GM12872 (cell line): ENCODE measurements around the gene CCNK.

ENCODE experiments used
- TF ChIP-seq, protein P1 (sequence below): IDR thresholded peaks from 3 replicates; pipeline ENCODE4 v1.5.1; 2011; ENCODE audit warnings: low read depth, mild to moderate bottlenecking, low read length, moderate library complexity; ENCODE audit not compliant: insufficient read depth

The CCNK gene

DNA sequence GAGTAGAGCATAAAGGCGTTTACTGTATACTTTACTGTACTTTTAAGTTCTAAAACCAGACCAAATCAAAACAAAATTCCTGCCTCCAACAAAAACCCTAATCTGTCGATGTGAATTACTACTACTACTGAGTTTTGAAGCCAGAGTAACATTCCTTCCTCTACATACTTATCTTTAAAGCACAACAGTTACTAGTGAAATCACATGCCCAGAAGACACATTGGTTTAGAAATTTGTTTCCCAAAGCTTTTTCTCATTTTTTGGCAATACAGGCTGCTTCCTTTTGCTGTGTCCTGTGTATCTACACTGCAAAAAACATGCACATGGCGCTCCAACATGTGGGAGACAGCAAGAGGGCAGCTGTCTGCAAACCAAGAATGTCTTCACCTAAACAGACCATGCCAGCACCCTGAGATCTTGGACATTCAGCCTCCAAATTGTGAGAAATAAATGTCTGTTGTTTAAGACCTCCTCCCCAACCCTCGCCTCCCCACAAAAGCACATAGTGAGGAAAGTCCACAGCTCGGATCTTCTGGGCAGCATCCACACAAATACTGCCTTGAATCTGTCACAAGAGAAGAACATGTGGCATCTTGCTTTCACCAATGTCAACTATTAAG is 21.6 kb upstream of the CCNK start:
- TF ChIP-seq, protein P1, sequence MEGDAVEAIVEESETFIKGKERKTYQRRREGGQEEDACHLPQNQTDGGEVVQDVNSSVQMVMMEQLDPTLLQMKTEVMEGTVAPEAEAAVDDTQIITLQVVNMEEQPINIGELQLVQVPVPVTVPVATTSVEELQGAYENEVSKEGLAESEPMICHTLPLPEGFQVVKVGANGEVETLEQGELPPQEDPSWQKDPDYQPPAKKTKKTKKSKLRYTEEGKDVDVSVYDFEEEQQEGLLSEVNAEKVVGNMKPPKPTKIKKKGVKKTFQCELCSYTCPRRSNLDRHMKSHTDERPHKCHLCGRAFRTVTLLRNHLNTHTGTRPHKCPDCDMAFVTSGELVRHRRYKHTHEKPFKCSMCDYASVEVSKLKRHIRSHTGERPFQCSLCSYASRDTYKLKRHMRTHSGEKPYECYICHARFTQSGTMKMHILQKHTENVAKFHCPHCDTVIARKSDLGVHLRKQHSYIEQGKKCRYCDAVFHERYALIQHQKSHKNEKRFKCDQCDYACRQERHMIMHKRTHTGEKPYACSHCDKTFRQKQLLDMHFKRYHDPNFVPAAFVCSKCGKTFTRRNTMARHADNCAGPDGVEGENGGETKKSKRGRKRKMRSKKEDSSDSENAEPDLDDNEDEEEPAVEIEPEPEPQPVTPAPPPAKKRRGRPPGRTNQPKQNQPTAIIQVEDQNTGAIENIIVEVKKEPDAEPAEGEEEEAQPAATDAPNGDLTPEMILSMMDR: no peak

- TF ChIP-seq, protein P1: no peak
Measured at GRCh38 chr14:99460793-99461192, 20.4 kb upstream of the CCNK start.

GRCh38 chr14:99461411-99462085 is 19.7 kb upstream of the CCNK start:
- TF ChIP-seq, protein P1: no peak

- TF ChIP-seq, protein P1: no peak
Measured at GRCh38 chr14:99462210-99462609, 19.0 kb upstream of the CCNK start.

- TF ChIP-seq, protein P1: no peak
Measured at GRCh38 chr14:99463974-99464373, 17.2 kb upstream of the CCNK start.

DNA sequence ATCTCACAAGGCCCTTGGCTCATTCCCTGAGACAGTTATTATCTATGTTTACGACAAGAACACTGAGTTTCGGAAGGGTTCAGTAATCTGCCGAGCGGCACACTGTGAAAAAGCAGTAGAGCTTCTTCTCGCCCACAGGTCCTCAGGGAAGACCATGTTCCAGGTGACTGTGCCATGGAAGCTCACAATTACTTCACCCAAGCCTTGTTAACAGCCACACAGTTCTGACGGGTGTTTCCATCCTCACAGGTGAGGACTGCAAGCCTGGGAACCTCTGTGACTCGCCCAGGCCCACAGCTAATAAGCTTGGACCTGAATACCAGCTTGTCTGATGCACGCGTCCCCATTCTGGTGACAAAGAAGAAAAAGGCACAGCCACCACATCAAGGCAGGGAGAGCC is 15.9 kb upstream of the CCNK start:
- TF ChIP-seq, protein P1: no peak

- TF ChIP-seq, protein P1: no peak
Measured at GRCh38 chr14:99466758-99467157, 14.5 kb upstream of the CCNK start.
